Measurements from ENCODE around the gene RGS3. TPM values are rescaled to one million over a fixed set of nuclear protein-coding genes. Genes with fewer than 3 reads are reported as not detected.

Gene RGS3
- total RNA-seq, 4 donors from 2014 or later = 16.2 to 75.6 (median 54.9) TPM

DNA sequence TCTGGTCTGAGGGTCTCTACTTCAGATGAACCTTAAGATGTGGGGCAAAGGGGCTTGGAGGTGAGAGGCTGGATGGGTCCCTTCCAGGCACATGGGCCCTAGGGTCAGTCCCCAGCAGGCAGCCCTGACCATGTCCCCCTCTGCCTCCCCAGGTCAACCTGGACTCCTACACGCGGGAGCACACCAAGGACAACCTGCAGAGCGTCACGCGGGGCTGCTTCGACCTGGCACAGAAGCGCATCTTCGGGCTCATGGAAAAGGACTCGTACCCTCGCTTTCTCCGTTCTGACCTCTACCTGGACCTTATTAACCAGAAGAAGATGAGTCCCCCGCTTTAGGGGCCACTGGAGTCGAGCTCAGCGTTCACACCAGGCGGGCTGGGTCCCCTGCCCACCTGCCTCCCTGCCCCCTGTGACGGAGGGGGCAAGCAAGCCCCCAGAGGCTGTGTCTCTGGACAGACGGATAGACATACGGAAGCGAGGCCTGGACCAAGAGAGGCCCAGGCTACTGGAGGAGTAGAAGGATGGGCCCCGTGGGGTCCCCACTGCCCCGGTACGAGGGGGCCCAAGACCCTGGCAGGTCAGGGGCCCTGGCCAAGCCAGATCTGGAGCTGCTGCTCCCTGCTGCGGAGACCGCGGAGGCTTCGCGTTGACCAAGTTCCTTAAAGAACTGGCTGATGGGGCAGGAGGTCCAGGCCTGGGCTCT is 133.2 kb downstream of the RGS3 start:
- no peak overlapping the region for H3K27ac ChIP-seq
- no peak overlapping the region for H3K4me3 ChIP-seq

DNA sequence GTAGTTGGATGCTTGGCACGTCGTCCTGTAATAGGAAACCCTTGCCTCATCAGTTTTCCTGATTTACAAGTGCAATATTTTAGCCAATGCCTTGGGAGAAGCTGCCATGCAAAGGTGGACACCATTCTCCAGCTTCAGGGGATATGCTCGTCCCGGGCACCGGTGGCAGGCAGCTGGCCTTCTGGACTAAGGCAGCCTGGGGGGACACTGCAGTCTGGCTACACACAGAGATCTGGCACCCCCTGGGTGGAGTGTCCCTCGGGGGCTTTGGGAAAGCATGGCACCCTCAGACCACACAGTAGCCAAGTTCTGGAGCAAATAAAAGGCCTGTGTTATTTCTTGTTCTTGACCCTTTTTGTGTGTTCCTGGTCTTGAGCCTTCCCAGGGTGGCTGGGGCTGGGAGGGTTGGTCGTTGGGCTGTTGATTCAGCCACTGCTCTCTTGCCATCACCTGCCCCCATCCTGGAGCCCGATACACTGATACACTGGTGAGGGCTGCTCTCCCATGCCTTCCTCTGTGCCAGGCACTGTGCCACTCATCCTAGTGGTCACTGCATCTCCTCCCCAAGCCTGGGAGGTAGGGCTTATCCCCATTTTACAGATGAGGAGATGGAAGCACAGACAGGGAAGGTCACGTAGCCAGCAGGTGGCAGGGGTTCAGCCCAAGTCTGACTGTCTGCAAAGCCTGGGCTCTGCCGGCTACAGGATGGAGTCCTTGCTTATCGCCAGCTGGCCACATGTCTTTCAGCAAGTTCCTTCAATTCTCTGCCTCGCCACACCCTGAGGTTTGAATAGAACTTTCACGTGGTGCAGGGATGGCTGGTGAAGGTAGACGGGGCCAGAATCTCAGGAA is 134.1 kb downstream of the RGS3 start:
- Histone ChIP-seq H3K9me3 (no peaks in the 10 kb centered on the region), H3K4me3 (no peak overlapping the region), H3K27me3 (no peaks in the 10 kb centered on the region), H3K36me3 (no peaks in the 10 kb centered on the region), H3K4me1 (peaks cover 0 to 13% of the 10 kb centered on the region in 2 donors), H3K27ac (no peak overlapping the region)
- TF ChIP-seq CTCF (IDR thresholded peaks at IDR 0.05) (no peak), POLR2A (IDR thresholded peaks at IDR 0.05) (no peak)
- DNase-seq = no peak
- intact Hi-C loops (cut with DNase I; ENCODE audit: low total_unique reads) = no loop called here

More for the DNA sequence above, 133.2 kb downstream of the RGS3 start:
- TF ChIP-seq CTCF (IDR thresholded peaks at IDR 0.05) (no peak), POLR2A (IDR thresholded peaks at IDR 0.05) (no peak)
- H3K4me1 ChIP-seq = peaks cover 0 to 5% of the 10 kb centered on the region in 2 donors
- H3K9me3 ChIP-seq = no peaks in the 10 kb centered on the region
- DNase-seq = no peak
- intact Hi-C loops (cut with DNase I; ENCODE audit: low total_unique reads) = no loop called here
- no peaks in the 10 kb centered on the region for H3K36me3 ChIP-seq
- H3K27me3 ChIP-seq = no peaks in the 10 kb centered on the region

GRCh38 chr9:113598451-113598850 is 134.9 kb downstream of the RGS3 start:
- intact Hi-C loops (cut with DNase I; ENCODE audit: low total_unique reads) = no loop called here
- Histone ChIP-seq H3K4me1 (peaks cover 0 to 14% of the 10 kb centered on the region in 2 donors), H3K27ac (no peak overlapping the region), H3K36me3 (no peaks in the 10 kb centered on the region), H3K9me3 (no peaks in the 10 kb centered on the region), H3K27me3 (no peaks in the 10 kb centered on the region), H3K4me3 (no peak overlapping the region)
- DNase-seq = no peak
- TF ChIP-seq POLR2A (IDR thresholded peaks at IDR 0.05) = no peak
- TF ChIP-seq CTCF (IDR thresholded peaks at IDR 0.05) = no peak

DNA sequence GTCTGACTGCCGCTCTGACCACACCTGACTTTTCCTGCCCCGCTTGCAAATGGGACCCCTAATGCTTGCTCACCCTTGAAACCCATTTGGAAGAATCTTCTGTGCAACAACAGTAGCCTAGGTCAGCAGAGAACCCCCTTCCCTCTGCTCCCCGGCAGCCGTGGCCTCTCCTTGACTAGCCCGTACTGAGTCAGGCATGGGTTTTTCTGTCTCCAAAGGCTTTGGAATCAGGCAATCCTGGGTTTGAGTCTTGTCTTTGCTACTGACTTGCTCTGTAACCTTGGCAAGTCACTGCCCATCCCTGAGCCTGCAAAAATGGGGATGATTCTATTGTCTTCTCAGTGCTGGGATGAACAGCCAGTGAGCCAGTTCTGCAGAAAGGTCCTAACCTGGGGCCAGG is 135.4 kb downstream of the RGS3 start:
- no peaks in the 10 kb centered on the region for H3K36me3 ChIP-seq
- no peaks in the 10 kb centered on the region for H3K27me3 ChIP-seq
- no peaks in the 10 kb centered on the region for H3K9me3 ChIP-seq
- TF ChIP-seq CTCF (IDR thresholded peaks at IDR 0.05) (no peak), POLR2A (IDR thresholded peaks at IDR 0.05) (no peak)
- no peak for DNase-seq
- H3K27ac ChIP-seq = no peak overlapping the region
- no peak overlapping the region for H3K4me3 ChIP-seq
- intact Hi-C loops (cut with DNase I; ENCODE audit: low total_unique reads) = no loop called here
- peaks cover 0 to 10% of the 10 kb centered on the region in 2 donors for H3K4me1 ChIP-seq

DNA sequence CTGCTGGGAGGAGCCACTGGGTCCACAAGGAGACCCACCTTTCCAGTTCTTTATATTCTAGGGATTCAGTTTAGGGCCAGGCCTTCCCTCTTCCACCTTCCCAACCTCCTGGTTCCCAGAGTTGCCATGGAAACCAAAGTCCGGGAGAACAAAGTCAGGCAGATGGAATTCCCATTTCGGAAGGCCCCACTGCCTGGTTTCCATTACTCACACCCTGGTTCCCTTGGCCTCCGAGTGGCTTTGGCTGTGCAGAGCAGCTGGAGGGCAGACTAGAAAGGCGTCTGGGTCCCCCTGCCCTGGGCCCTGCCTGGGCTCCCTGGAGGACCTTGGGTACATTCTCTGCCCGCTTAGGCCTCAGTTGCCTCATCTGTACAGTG is 136.1 kb downstream of the RGS3 start:
- DNase-seq = no peak
- intact Hi-C loops (cut with DNase I; ENCODE audit: low total_unique reads) = no loop called here
- Histone ChIP-seq H3K27me3 (no peaks in the 10 kb centered on the region), H3K4me3 (no peak overlapping the region), H3K27ac (no peak overlapping the region), H3K9me3 (no peaks in the 10 kb centered on the region), H3K36me3 (no peaks in the 10 kb centered on the region), H3K4me1 (peaks cover 0 to 10% of the 10 kb centered on the region in 2 donors)
- no peak for TF ChIP-seq CTCF (IDR thresholded peaks at IDR 0.05)
- no peak for TF ChIP-seq POLR2A (IDR thresholded peaks at IDR 0.05)
